ENCODE data around the gene ABHD14A. TPM values are rescaled to one million over a fixed set of nuclear protein-coding genes. Genes with fewer than 3 reads are reported as not detected.

Gene ABHD14A
- polyA plus RNA-seq, 1 of the 3 experiments (the other 2 are of a cell fraction): 31.5 TPM

DNA sequence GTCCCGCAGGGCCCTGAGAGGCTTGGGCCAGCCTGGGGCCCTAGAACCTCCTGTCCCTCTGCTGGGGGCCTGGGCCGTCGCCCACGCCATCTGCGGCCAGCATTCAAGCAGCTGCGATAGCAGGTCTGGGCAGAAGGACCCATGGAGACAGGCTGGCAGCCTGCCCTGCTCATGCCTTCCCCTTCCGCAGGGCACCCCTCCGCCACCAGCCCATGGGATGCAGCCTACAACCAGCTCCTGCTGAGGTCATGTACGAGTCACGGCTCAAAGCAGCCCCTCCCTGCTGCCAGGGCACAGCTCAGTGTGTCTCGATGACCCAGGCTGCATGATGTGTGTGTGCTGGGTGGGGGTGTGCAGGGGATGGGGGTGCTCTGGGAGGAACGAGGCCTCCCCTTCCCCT is 53.7 kb downstream of the ABHD14A start:
- no peaks in the 10 kb centered on the region for H3K79me2 ChIP-seq (ENCODE audit: insufficient read depth)
- DNase-seq: peak; percentile 85
- CTCF ChIA-PET: interaction anchor here (0.7 to 9.8 kb wide), 12 partner anchors 10 to 116 kb away, joined by 3 to 205 read pairs (median 6); partner anchors contain the start of gene DUSP7
- no peaks in the 10 kb centered on the region for H3K36me3 ChIP-seq (replicated peaks in 1 of 2; ENCODE audit: control insufficient read depth in 1 of 2, insufficient read depth in 2 of 2, low read length in 1 of 2)
- H3K4me3 ChIP-seq (ENCODE audit: low read depth in 2 of 2, low read length in 1 of 2): no peak overlapping the region
- H3K27me3 ChIP-seq (ENCODE audit: insufficient read depth): no peaks in the 10 kb centered on the region
- H2AFZ ChIP-seq (ENCODE audit: low read depth): no peak overlapping the region
- POLR2A ChIA-PET: interaction anchor here (0.6 to 9.4 kb wide), 20 partner anchors 8 to 259 kb away, joined by 3 to 218 read pairs (median 6); partner anchors contain the start of genes DUSP7, GLYCTK and RPL29
- peaks cover 0 to 83% of the 10 kb centered on the region in 2 experiments; a peak in 2 of 4 replicates for H3K4me1 ChIP-seq (ENCODE audit: control insufficient read depth in 1 of 2, insufficient read depth in 2 of 2, low read depth in 1 of 2, low read length in 1 of 2)
- TF ChIP-seq RAD21 (IDR thresholded peaks at IDR 0.05; ENCODE audit: low read length) (peak; percentile 18), YY1 (IDR thresholded peaks at IDR 0.05; ENCODE audit: low read depth) (no peak), MXI1 (IDR thresholded peaks at IDR 0.05; ENCODE audit: low read depth, low read length) (0 out of 2 replicates have a peak, but pooled peaks have one; percentile 24), EP300 (IDR thresholded peaks at IDR 0.05; ENCODE audit: borderline replicate concordance in 1 of 2, low read depth in 1 of 2, low read length in 1 of 2) (peak in 1 of 2 experiments; percentile 64; a peak in 2 of 4 replicates), FOXJ3 (CRISPR knock-in tag; IDR thresholded peaks at IDR 0.05) (peak; percentile 74; the same call in 1 of the 2 replicates), GATA2 (CRISPR knock-in tag; IDR thresholded peaks at IDR 0.05) (no peak)
- no peaks in the 10 kb centered on the region for H3F3A ChIP-seq (replicated peaks; ENCODE audit: insufficient read depth)
- WGBS (ENCODE audit: low lambda C conversion rate): 53% methylated on average over 5 of the region's 12 CpGs
- H4K20me1 ChIP-seq (ENCODE audit: insufficient read depth): no peaks in the 10 kb centered on the region
- H3K9me2 ChIP-seq: no peaks in the 10 kb centered on the region
- peak overlapping the region in 1 of 2 experiments; percentile 100; a peak in 2 of 4 replicates for H3K27ac ChIP-seq (ENCODE audit: low read depth in 2 of 2, low read length in 1 of 2)
- no peaks in the 10 kb centered on the region for H3K9me3 ChIP-seq
- H3K4me2 ChIP-seq: no peak overlapping the region
- H3K9ac ChIP-seq: no peak overlapping the region

DNA sequence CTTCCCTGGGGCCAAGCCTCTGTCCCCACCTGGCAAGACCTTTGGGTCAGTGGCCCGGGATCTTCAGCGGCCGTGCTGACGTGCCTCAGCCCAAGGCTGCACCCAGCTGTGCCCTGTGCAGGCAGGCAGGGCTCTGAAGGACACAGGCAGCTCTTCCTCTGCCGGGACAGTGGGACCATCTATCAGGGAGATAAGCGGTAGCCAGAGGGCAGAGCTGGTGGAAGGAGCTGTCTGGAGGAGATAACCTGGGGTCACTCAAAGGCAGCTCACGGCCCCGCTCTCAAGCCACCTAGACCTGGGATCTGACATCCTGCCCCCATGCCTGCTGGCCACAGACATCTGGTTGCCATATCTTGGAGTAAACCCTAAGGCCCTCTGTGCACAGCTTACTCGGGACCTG is 54.2 kb downstream of the ABHD14A start:
- Histone ChIP-seq H3K9me3 (no peaks in the 10 kb centered on the region), H4K20me1 (ENCODE audit: insufficient read depth) (no peaks in the 10 kb centered on the region), H3K4me2 (no peak overlapping the region), H3K27me3 (ENCODE audit: insufficient read depth) (no peaks in the 10 kb centered on the region), H3K4me1 (ENCODE audit: control insufficient read depth in 1 of 2, insufficient read depth in 2 of 2, low read depth in 1 of 2, low read length in 1 of 2) (peaks cover 0 to 83% of the 10 kb centered on the region in 2 experiments; a peak in 2 of 4 replicates), H3K4me3 (ENCODE audit: low read depth in 2 of 2, low read length in 1 of 2) (no peak overlapping the region), H3K9me2 (no peaks in the 10 kb centered on the region), H3K79me2 (ENCODE audit: insufficient read depth) (no peaks in the 10 kb centered on the region), H3K36me3 (replicated peaks in 1 of 2; ENCODE audit: control insufficient read depth in 1 of 2, insufficient read depth in 2 of 2, low read length in 1 of 2) (no peaks in the 10 kb centered on the region), H3K27ac (ENCODE audit: low read depth in 2 of 2, low read length in 1 of 2) (peak overlapping the region in 1 of 2 experiments; percentile 100; a peak in 2 of 4 replicates), H3F3A (replicated peaks; ENCODE audit: insufficient read depth) (no peaks in the 10 kb centered on the region), H2AFZ (ENCODE audit: low read depth) (no peak overlapping the region), H3K9ac (no peak overlapping the region)
- peak; percentile 82 for DNase-seq
- CTCF ChIA-PET: interaction anchor here (0.9 to 9.8 kb wide), 11 partner anchors 10 to 116 kb away, joined by 3 to 205 read pairs (median 7); partner anchors contain the start of gene DUSP7
- POLR2A ChIA-PET: interaction anchor here (0.6 to 9.4 kb wide), 20 partner anchors 8 to 258 kb away, joined by 3 to 218 read pairs (median 6); partner anchors contain the start of genes DUSP7, GLYCTK and RPL29
- WGBS (ENCODE audit: low lambda C conversion rate): 87% methylated on average over 5 of the region's 9 CpGs
- TF ChIP-seq, protein P1, sequence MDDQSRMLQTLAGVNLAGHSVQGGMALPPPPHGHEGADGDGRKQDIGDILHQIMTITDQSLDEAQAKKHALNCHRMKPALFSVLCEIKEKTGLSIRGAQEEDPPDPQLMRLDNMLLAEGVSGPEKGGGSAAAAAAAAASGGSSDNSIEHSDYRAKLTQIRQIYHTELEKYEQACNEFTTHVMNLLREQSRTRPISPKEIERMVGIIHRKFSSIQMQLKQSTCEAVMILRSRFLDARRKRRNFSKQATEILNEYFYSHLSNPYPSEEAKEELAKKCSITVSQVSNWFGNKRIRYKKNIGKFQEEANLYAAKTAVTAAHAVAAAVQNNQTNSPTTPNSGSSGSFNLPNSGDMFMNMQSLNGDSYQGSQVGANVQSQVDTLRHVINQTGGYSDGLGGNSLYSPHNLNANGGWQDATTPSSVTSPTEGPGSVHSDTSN (IDR thresholded peaks at IDR 0.05): no peak
- TF ChIP-seq RFX5 (IDR thresholded peaks at IDR 0.05; ENCODE audit: low read length) (no peak), TEAD4 (IDR thresholded peaks at IDR 0.05; ENCODE audit: borderline replicate concordance, insufficient read depth) (no peak), MEF2A (IDR thresholded peaks at IDR 0.05; ENCODE audit: borderline replicate concordance, low read depth) (no peak), SMC3 (IDR thresholded peaks at IDR 0.05; ENCODE audit: low read depth, low read length) (no peak; the same call in 1 of the 2 replicates), JUND (IDR thresholded peaks at IDR 0.05) (no peak), RXRA (IDR thresholded peaks at IDR 0.05; ENCODE audit: borderline replicate concordance, low read depth) (no peak), NFIC (IDR thresholded peaks at IDR 0.05; ENCODE audit: borderline replicate concordance) (no peak), FOSL2 (IDR thresholded peaks at IDR 0.05; ENCODE audit: borderline replicate concordance, low read depth) (no peak), TCF12 (IDR thresholded peaks at IDR 0.05) (peak; percentile 40; the same call in 1 of the 2 replicates), EZH2phosphoT487 (IDR thresholded peaks at IDR 0.05; ENCODE audit: borderline replicate concordance, low read depth) (no peak), GABPA (IDR thresholded peaks at IDR 0.05; ENCODE audit: low read depth) (no peak), SIN3A (IDR thresholded peaks at IDR 0.05; ENCODE audit: borderline replicate concordance, low read depth, low read length) (no peak), NRF1 (IDR thresholded peaks at IDR 0.05; ENCODE audit: low read depth, low read length) (no peak), EP300 (IDR thresholded peaks at IDR 0.05; ENCODE audit: borderline replicate concordance in 1 of 2, low read depth in 1 of 2, low read length in 1 of 2) (peak in 1 of 2 experiments; percentile 98; a peak in 2 of 4 replicates), FOXM1 (IDR thresholded peaks at IDR 0.05; ENCODE audit: low read depth) (no peak)
- TF ChIP-seq, protein P2, sequence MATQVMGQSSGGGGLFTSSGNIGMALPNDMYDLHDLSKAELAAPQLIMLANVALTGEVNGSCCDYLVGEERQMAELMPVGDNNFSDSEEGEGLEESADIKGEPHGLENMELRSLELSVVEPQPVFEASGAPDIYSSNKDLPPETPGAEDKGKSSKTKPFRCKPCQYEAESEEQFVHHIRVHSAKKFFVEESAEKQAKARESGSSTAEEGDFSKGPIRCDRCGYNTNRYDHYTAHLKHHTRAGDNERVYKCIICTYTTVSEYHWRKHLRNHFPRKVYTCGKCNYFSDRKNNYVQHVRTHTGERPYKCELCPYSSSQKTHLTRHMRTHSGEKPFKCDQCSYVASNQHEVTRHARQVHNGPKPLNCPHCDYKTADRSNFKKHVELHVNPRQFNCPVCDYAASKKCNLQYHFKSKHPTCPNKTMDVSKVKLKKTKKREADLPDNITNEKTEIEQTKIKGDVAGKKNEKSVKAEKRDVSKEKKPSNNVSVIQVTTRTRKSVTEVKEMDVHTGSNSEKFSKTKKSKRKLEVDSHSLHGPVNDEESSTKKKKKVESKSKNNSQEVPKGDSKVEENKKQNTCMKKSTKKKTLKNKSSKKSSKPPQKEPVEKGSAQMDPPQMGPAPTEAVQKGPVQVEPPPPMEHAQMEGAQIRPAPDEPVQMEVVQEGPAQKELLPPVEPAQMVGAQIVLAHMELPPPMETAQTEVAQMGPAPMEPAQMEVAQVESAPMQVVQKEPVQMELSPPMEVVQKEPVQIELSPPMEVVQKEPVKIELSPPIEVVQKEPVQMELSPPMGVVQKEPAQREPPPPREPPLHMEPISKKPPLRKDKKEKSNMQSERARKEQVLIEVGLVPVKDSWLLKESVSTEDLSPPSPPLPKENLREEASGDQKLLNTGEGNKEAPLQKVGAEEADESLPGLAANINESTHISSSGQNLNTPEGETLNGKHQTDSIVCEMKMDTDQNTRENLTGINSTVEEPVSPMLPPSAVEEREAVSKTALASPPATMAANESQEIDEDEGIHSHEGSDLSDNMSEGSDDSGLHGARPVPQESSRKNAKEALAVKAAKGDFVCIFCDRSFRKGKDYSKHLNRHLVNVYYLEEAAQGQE (IDR thresholded peaks at IDR 0.05; ENCODE audit: low read depth, low read length): no peak
- TF ChIP-seq, protein P3, sequence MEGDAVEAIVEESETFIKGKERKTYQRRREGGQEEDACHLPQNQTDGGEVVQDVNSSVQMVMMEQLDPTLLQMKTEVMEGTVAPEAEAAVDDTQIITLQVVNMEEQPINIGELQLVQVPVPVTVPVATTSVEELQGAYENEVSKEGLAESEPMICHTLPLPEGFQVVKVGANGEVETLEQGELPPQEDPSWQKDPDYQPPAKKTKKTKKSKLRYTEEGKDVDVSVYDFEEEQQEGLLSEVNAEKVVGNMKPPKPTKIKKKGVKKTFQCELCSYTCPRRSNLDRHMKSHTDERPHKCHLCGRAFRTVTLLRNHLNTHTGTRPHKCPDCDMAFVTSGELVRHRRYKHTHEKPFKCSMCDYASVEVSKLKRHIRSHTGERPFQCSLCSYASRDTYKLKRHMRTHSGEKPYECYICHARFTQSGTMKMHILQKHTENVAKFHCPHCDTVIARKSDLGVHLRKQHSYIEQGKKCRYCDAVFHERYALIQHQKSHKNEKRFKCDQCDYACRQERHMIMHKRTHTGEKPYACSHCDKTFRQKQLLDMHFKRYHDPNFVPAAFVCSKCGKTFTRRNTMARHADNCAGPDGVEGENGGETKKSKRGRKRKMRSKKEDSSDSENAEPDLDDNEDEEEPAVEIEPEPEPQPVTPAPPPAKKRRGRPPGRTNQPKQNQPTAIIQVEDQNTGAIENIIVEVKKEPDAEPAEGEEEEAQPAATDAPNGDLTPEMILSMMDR (IDR thresholded peaks at IDR 0.05): no peak

Measured in SK-N-SH (cell line).